Tibial nerve (tissue), 4 donors: ENCODE results near the gene RASA2. TPM values are rescaled to one million over a fixed set of nuclear protein-coding genes. Genes with fewer than 3 reads are reported as not detected.

Source experiments
- DNase-seq, 2 donors: peaks; one replicate each; pipeline ENCODE4 v3.0.0-alpha.2; 2019; ENCODE audit warnings: low spot score in 2 of 2
- H3K27ac ChIP-seq, 4 donors: fragments of 200-600 bp; sonication (generic) in 3 of 4; one replicate each; pipeline ENCODE4 v1.5.1; 2017 to 2019; ENCODE audit warnings: mild to moderate bottlenecking in 1 of 4
- H3K27me3 ChIP-seq, 2 donors: fragments of 200-600 bp; sonication (generic) in 1 of 2; one replicate each; pipeline versions ENCODE4 v1.5.1 to v1.6.0; 2017 to 2019
- H3K36me3 ChIP-seq, 3 donors: fragments of 200-600 bp; sonication (generic); one replicate each; pipeline ENCODE4 v1.5.1; 2018 to 2019
- H3K4me1 ChIP-seq, 4 donors: fragments of 200-600 bp; sonication (generic) in 3 of 4; one replicate each; pipeline ENCODE4 v1.5.1; 2017 to 2019
- H3K4me3 ChIP-seq, 4 donors: fragments of 200-600 bp; sonication (generic) in 3 of 4; one replicate each; pipeline ENCODE4 v1.5.1; 2017 to 2019; ENCODE audit warnings: mild to moderate bottlenecking in 1 of 4, moderate library complexity in 1 of 4
- H3K9me3 ChIP-seq, 4 donors: fragments of 200-600 bp; sonication (generic) in 3 of 4; one replicate each; pipeline ENCODE4 v1.5.1; 2017 to 2019
- EP300 ChIP-seq, 2 donors: sonication (generic); formaldehyde crosslinking; IDR thresholded peaks; one replicate each; pipeline ENCODE4 v1.6.1; 2017; ENCODE audit warnings: antibody characterized with exemption in 2 of 2, mild to moderate bottlenecking in 1 of 2
- POLR2A ChIP-seq, 2 donors: fragments of 450-650 bp; IDR thresholded peaks; one replicate each; pipeline ENCODE4 v1.6.1; 2017; ENCODE audit warnings: antibody characterized with exemption in 2 of 2, mild to moderate bottlenecking in 2 of 2, moderate library complexity in 2 of 2
- WGBS, 2 donors: methylation state at CpG; one replicate each; pipeline ENCODE4 v1.1.5; 2018; 5-methylcytosine and 5-hydroxymethylcytosine counted together
- total RNA-seq, 4 donors: library from RNA; depleted of rRNA; stranded (reverse); fragments of >200 nt; gene quantifications; one replicate each; pipeline ENCODE4 v1.1.0, GENCODE V29; 2016
- TF ChIP-seq, protein P1 (sequence below), 5 experiments: fragments of 200-600 bp in 3 of 5; fragments of 450-650 bp in 2 of 5; sonication (generic) in 3 of 5; IDR thresholded peaks; one replicate each; pipeline ENCODE4 v1.5.1; 2016 to 2019; ENCODE audit warnings: antibody characterized with exemption in 5 of 5, mild to moderate bottlenecking in 3 of 5, moderate library complexity in 2 of 5

RASA2 gene
- total RNA-seq, 4 donors from 2014 or later = 19.6 to 46.8 (median 37.2) TPM

DNA sequence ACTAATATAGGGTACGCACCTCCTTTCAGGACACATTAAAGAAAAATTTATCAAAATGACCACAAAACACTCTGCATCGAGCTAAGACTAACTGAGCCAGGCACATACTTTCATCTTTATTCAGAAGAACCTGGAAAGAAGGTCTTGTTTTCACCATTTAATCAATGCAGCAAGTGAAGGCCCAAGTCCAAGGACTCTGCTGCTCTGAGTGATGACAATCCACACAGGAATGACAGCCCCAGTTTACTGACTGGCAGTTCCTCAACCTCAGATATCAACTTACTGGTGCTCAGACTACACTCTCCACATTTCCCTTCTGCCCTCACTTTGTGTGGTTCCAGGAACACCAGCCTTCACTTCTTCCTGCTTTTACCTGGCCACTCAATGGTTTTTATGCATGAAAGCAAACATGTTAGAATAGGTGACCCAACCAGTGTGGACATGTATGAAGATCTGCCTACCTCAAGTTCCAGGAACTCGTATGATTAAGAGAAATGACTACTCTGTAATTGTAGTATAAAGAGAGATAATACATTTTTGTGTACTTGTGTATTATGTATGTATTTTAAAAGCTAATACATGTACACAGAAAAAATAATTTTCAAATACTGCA lies 29.1 kb upstream of the RASA2 start:
- TF ChIP-seq, protein P1, sequence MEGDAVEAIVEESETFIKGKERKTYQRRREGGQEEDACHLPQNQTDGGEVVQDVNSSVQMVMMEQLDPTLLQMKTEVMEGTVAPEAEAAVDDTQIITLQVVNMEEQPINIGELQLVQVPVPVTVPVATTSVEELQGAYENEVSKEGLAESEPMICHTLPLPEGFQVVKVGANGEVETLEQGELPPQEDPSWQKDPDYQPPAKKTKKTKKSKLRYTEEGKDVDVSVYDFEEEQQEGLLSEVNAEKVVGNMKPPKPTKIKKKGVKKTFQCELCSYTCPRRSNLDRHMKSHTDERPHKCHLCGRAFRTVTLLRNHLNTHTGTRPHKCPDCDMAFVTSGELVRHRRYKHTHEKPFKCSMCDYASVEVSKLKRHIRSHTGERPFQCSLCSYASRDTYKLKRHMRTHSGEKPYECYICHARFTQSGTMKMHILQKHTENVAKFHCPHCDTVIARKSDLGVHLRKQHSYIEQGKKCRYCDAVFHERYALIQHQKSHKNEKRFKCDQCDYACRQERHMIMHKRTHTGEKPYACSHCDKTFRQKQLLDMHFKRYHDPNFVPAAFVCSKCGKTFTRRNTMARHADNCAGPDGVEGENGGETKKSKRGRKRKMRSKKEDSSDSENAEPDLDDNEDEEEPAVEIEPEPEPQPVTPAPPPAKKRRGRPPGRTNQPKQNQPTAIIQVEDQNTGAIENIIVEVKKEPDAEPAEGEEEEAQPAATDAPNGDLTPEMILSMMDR (IDR thresholded peaks at IDR 0.05) = no peak
- TF ChIP-seq EP300 (IDR thresholded peaks at IDR 0.05) (no peak), POLR2A (IDR thresholded peaks at IDR 0.05) (no peak)
- H3K4me1 ChIP-seq = peaks cover 0 to 25% (median 2%) of the 10 kb centered on the region in 4 donors
- no peak overlapping the region for H3K27ac ChIP-seq
- H3K4me3 ChIP-seq = no peak overlapping the region
- WGBS, 2 donors = 88 to 92% methylated on average over 3 of the region's 3 CpGs
- DNase-seq = no peak
- H3K27me3 ChIP-seq = no peaks in the 10 kb centered on the region
- H3K36me3 ChIP-seq = no peaks in the 10 kb centered on the region
- no peaks in the 10 kb centered on the region for H3K9me3 ChIP-seq

DNA sequence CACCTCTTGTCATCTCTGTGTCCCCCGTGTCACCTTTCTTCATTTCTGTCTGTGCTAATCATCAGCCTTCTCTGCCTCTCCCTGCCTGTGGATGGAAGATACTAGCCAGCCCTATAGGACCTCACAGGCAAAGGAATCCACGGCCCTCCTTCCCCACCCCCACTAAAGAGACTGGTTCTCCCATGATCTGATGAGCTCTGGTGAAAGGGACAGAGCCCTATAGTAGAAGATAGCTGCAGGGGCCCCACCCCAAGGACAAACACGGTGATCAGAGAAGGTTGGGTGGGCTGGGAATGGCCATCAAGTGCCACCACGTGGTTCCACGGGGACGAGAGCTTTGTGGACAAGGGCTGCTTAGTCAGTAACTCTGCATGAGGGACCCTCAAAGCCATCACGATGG lies 27.8 kb upstream of the RASA2 start:
- WGBS, 2 donors = 67 to 77% methylated on average over 7 of the region's 7 CpGs
- DNase-seq = no peak
- peaks cover 0 to 29% (median 2%) of the 10 kb centered on the region in 4 donors for H3K4me1 ChIP-seq
- no peak overlapping the region for H3K27ac ChIP-seq
- H3K4me3 ChIP-seq = no peak overlapping the region
- TF ChIP-seq EP300 (IDR thresholded peaks at IDR 0.05) (no peak), POLR2A (IDR thresholded peaks at IDR 0.05) (no peak)
- TF ChIP-seq, protein P1 (IDR thresholded peaks at IDR 0.05) = no peak
- no peaks in the 10 kb centered on the region for H3K36me3 ChIP-seq
- H3K9me3 ChIP-seq = peaks cover 0 to 2% (median 0%) of the 10 kb centered on the region in 4 donors
- H3K27me3 ChIP-seq = no peaks in the 10 kb centered on the region

DNA sequence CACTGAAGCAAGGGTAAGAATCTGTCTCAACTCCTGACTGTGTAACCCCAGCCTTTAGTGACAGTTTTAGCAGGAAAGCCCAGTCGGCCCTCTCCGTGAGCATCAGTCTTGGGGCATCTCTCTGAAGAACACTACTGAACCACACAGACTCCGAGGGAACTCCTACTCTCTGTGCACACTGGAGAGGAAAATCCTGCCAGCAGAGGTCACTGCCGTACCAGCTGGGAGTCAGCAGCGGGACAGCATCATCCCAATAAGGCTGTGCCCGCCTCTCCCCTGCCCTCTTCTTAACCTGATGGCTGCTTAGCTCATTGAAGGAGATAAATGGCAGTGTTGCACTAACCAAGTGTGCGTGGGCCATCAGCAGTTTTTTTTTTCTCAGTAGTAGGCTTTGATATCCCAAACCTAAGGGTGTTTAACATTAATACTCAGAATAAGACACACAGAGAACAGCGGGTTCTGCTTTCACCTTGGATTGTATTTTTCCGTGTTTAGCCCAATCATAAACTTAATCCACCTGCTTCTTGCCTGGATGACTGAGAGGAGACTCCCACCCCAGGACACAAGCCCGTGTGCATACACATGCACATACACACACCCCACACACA lies 26.6 kb upstream of the RASA2 start:
- peak; percentile 85 to 97 for DNase-seq
- TF ChIP-seq POLR2A (IDR thresholded peaks at IDR 0.05) (no peak), EP300 (IDR thresholded peaks at IDR 0.05) (peak in 1 of 2 donors; percentile 19)
- TF ChIP-seq, protein P1 (IDR thresholded peaks at IDR 0.05) = peak; percentile 85 to 93 (median 87)
- Histone ChIP-seq H3K36me3 (no peaks in the 10 kb centered on the region), H3K4me3 (no peak overlapping the region), H3K9me3 (peaks cover 0 to 8% (median 0%) of the 10 kb centered on the region in 4 donors), H3K4me1 (peaks cover 0 to 19% (median under 1%) of the 10 kb centered on the region in 4 donors), H3K27me3 (no peaks in the 10 kb centered on the region), H3K27ac (no peak overlapping the region)
- WGBS, 2 donors = 22 to 23% methylated on average over 10 of the region's 10 CpGs

GRCh38 chr3:141462176-141462859 lies 24.5 kb upstream of the RASA2 start:
- H3K4me3 ChIP-seq = no peak overlapping the region
- TF ChIP-seq POLR2A (IDR thresholded peaks at IDR 0.05) (no peak), EP300 (IDR thresholded peaks at IDR 0.05) (no peak)
- TF ChIP-seq, protein P1 (IDR thresholded peaks at IDR 0.05) = no peak
- H3K4me1 ChIP-seq = peaks cover 0 to 13% (median 0%) of the 10 kb centered on the region in 4 donors
- WGBS, 2 donors = 74 to 80% methylated on average over 3 of the region's 3 CpGs
- no peak for DNase-seq
- H3K36me3 ChIP-seq = no peaks in the 10 kb centered on the region
- peak overlapping the region in 2 of 4 donors; percentile 68 to 75 for H3K27ac ChIP-seq
- no peaks in the 10 kb centered on the region for H3K27me3 ChIP-seq
- peaks cover 0 to 8% (median 0%) of the 10 kb centered on the region in 4 donors for H3K9me3 ChIP-seq

DNA sequence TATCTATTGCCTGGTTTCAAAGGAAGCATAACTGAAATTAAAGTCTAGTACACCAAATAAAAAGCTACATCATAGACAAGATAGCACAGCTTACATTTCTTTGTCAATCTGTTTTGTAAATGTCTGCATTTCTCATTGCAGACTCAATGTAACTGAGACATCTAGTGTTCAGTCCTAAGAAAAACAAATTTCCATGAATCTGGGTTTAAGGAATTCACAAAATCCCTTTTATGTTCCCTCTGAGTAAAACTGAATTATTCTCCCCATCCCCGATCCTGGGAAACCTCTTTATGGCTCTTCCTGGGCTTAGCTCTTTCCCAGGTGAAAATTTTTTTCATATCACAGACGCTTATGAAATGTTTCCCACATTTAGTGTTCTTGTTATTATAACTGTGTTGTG lies 21.6 kb upstream of the RASA2 start:
- TF ChIP-seq EP300 (IDR thresholded peaks at IDR 0.05) (no peak), POLR2A (IDR thresholded peaks at IDR 0.05) (no peak)
- TF ChIP-seq, protein P1 (IDR thresholded peaks at IDR 0.05) = peak in 3 of 5 experiments; percentile 13 to 35 (median 17)
- no peak overlapping the region for H3K27ac ChIP-seq
- H3K36me3 ChIP-seq = no peaks in the 10 kb centered on the region
- WGBS, 2 donors = 30 to 35% methylated on average over 2 of the region's 2 CpGs
- peaks cover 0 to 8% (median 2%) of the 10 kb centered on the region in 4 donors for H3K9me3 ChIP-seq
- peaks cover 0 to 9% (median 0%) of the 10 kb centered on the region in 4 donors for H3K4me1 ChIP-seq
- DNase-seq = no peak
- no peaks in the 10 kb centered on the region for H3K27me3 ChIP-seq
- no peak overlapping the region for H3K4me3 ChIP-seq
